ENCODE results near the gene TMEM108.

TMEM108 gene

DNA sequence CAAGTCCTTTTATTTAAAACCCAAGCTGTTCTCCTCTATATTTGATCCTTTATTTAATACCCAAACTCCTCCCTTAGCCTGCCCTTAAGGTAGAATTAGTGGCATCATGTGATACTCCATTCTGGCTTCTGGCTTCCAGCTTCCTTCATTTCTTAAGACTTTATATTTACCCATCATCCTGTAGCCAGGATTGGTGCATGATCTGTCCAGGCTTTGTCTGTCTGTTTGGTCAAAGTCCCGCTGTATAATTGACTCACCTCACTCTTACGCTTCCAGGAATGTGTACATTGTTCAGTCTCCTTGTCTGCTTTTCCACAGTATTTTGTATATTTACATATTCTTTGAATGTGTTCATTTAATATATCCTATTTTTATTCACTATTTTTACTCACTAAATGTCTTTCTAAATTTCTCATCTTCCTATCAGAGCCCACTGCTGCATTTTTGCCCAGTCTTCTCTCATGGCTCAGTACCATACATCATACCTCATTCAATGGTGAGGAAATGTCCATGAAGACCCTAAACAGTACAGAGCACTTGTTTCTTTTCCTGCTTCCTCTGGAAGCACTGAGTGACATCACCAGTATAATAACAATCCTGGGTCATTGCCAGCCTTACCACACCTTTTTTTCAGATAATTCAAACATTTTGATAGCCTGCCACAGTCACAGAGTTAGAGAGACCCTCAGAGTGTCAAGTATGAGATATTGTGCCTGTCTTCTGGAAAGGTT lies 31.5 kb downstream of the TMEM108 start:
- no peak overlapping the region for H3K4me3 Mint-ChIP-seq
- H3K9me3 Mint-ChIP-seq, result no peaks in the 10 kb centered on the region
- no peaks in the 10 kb centered on the region for H3K4me1 Mint-ChIP-seq
- DNase-seq, result no peak
- no peak overlapping the region for H3K27ac Mint-ChIP-seq
- no peak for ATAC-seq (replicated peaks)
- H3K36me3 Mint-ChIP-seq, result no peaks in the 10 kb centered on the region
- H3K27me3 Mint-ChIP-seq, result peaks cover 0 to 7% of the 10 kb centered on the region in 2 donors

DNA sequence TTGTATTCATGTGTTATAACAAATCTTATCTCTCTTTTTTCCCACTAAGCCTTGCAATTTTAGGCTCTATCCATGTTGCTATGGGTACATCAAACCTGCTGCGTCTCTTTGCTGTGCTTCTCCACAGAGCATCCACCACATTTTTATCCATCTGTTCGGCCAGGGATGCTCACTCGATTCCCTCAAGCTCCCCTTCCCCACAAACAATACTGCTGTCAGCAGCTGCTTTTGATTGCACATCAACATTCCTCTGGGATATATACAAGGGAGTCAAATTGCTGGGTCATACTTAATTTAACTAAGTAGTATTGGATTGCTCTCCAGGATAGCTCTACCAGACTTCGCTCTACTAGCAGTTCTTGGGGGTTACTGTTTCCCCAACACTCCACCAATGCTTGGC lies 36.8 kb downstream of the TMEM108 start:
- ATAC-seq (replicated peaks), result no peak
- H3K4me1 Mint-ChIP-seq, result no peaks in the 10 kb centered on the region
- H3K36me3 Mint-ChIP-seq, result no peaks in the 10 kb centered on the region

DNA sequence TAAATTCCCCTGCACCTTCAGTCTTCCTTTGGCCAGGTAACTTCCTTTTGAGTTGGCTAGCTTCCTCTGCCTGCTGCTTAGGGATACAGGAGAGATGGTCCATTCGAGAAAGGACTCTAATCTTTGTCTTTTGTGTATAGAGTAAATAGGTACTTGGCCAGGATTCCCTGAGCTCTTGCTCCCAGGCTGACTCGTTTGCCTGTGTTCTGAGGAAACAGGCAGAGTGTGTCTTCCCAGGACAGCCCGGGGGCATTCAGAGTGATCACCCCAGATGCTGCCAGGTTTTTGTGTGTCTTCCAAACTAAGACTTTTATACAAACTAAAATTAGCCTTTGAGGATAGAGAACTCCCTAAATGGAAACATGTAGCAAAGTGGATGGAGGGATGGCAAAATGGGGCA lies 39.5 kb downstream of the TMEM108 start:
- DNase-seq (no peak), ATAC-seq (replicated peaks) (no peak)
- Mint-ChIP-seq H3K27me3 (peaks cover 12 to 21% of the 10 kb centered on the region in 2 donors), H3K4me1 (no peaks in the 10 kb centered on the region), H3K4me3 (no peak overlapping the region), H3K9me3 (peaks cover 7 to 10% of the 10 kb centered on the region in 2 donors), H3K36me3 (no peaks in the 10 kb centered on the region), H3K27ac (no peak overlapping the region)

More for the DNA sequence above, 36.8 kb downstream of the TMEM108 start:
- no peaks in the 10 kb centered on the region for H3K9me3 Mint-ChIP-seq
- H3K27me3 Mint-ChIP-seq, result peaks cover 12 to 21% of the 10 kb centered on the region in 2 donors
- no peak overlapping the region for H3K4me3 Mint-ChIP-seq
- no peak for DNase-seq
- H3K27ac Mint-ChIP-seq, result no peak overlapping the region

DNA sequence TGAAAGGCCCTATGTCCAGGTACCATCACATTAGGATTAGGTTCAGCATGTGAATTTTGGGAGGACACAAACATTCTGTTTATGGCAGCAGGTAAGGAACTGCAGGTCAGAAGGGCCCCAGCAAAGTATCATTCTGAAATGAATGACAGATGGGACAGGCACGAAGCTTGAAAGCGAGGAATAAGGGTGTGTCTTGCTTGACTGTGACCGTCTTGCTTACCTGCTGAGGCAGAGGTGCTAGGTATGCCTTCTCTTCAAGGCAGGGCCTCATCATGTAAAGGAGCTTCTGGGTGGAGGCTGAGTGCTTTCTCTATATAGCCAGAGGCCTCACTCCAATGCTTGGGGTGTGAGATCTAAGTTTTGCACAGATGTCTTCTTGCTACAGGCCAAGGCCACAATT lies 41.4 kb downstream of the TMEM108 start:
- no peak overlapping the region for H3K27ac Mint-ChIP-seq
- DNase-seq (no peak), ATAC-seq (replicated peaks) (no peak)
- no peak overlapping the region for H3K4me3 Mint-ChIP-seq
- no peaks in the 10 kb centered on the region for H3K4me1 Mint-ChIP-seq
- H3K9me3 Mint-ChIP-seq, result peaks cover 7 to 12% of the 10 kb centered on the region in 2 donors
- no peaks in the 10 kb centered on the region for H3K36me3 Mint-ChIP-seq
- peaks cover 17 to 21% of the 10 kb centered on the region in 2 donors for H3K27me3 Mint-ChIP-seq

DNA sequence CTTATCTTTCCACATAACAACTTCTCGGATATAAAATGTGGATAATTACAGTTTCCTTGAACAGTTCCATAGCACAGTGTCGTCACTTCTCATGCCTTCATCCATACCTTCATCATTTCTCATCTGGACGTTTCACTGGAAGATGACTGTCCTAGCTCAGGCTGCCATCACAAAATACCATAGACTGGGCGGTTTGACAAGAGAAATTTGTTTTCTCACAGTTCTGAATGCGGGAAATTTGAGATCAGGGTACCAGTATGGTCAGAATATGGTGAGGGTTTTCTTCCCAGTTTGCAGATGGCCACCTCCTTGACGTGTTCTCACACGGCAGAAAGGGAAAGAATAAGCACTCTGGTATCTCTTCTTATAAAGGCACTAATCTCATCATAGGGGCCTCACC lies 42.8 kb downstream of the TMEM108 start:
- no peak for ATAC-seq (replicated peaks)
- H3K27me3 Mint-ChIP-seq, result peaks cover 9 to 15% of the 10 kb centered on the region in 2 donors
- no peak overlapping the region for H3K27ac Mint-ChIP-seq
- H3K9me3 Mint-ChIP-seq, result peaks cover 7 to 12% of the 10 kb centered on the region in 2 donors
- DNase-seq, result no peak
- no peaks in the 10 kb centered on the region for H3K36me3 Mint-ChIP-seq
- no peaks in the 10 kb centered on the region for H3K4me1 Mint-ChIP-seq
- H3K4me3 Mint-ChIP-seq, result no peak overlapping the region

DNA sequence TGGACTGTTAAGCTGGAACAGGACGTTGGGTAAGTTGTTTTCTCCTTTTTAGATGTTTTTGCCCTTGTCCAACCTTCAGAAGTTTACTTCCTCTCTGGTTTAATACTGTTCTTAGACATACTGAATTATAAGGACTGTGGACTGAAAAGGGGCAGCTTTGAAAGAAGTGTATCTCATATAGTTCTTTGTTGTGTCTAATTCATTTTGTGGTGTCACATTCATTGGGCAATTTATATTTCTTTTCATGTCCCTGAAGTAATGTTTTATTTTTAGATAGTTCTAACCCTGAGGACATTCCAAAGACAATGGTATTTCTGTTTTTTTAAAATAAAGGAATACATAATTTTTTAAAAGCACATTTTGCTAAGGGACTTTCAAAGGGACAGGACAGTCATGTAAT lies 45.2 kb downstream of the TMEM108 start:
- Mint-ChIP-seq H3K36me3 (no peaks in the 10 kb centered on the region), H3K27ac (no peak overlapping the region), H3K4me1 (no peaks in the 10 kb centered on the region), H3K9me3 (peaks cover 7 to 12% of the 10 kb centered on the region in 2 donors), H3K4me3 (no peak overlapping the region), H3K27me3 (peaks cover 0 to 5% of the 10 kb centered on the region in 2 donors)
- ATAC-seq (replicated peaks), result no peak
- no peak for DNase-seq

DNA sequence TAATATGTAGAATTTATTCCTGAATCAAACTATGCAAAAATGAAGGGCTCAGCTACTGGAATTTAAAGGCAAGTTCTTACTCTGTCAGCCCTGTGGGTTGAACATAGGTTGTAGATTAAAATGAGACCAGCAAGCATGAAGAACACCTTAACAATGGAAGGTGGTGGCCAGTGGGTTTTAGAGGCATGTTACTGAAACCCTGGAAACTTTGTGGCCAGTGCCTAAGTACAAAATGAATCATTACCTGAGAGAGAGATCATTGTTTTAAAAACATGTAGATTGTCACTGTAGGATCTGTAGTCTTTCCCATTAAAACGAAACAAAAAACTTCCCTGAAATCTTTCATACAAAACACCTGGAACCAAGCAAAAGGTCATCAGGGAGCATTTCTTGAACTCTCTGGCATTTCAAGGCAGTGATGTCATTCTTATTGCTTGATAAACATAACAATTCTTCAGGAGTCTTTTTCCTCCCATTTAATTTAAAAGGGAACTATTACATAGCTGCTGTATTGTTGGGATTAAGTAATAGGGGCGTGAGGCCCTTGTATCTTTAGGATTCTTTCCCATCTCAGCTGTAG lies 51.8 kb downstream of the TMEM108 start:
- ATAC-seq (replicated peaks) (no peak), DNase-seq (no peak)
- H3K9me3 Mint-ChIP-seq, result no peaks in the 10 kb centered on the region
- no peaks in the 10 kb centered on the region for H3K27me3 Mint-ChIP-seq
- no peak overlapping the region for H3K27ac Mint-ChIP-seq
- H3K36me3 Mint-ChIP-seq, result no peaks in the 10 kb centered on the region
- no peak overlapping the region for H3K4me3 Mint-ChIP-seq
- H3K4me1 Mint-ChIP-seq, result no peaks in the 10 kb centered on the region

DNA sequence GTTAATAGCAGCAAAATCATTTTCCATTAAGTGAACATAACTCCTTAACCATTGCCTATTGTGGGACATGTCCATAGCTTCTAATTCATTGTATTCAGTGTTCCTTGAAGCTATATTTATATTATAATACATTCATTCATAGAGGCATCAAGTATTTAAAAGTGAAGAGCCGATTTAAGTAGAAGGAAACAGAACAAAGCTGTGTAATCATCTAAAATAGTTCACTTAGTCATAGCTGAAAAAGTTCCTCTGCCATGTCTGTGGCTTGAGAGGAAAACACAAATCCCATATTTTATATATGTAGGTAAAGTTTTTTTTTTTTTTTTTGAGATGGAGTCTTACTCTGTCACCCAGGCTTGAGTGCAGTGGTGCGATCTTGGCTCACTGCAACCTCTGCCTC lies 54.5 kb downstream of the TMEM108 start:
- no peaks in the 10 kb centered on the region for H3K27me3 Mint-ChIP-seq
- no peak overlapping the region for H3K27ac Mint-ChIP-seq
- no peak overlapping the region for H3K4me3 Mint-ChIP-seq
- no peaks in the 10 kb centered on the region for H3K36me3 Mint-ChIP-seq
- ATAC-seq (replicated peaks) (no peak), DNase-seq (no peak)
- H3K4me1 Mint-ChIP-seq, result no peaks in the 10 kb centered on the region
- H3K9me3 Mint-ChIP-seq, result no peaks in the 10 kb centered on the region

DNA sequence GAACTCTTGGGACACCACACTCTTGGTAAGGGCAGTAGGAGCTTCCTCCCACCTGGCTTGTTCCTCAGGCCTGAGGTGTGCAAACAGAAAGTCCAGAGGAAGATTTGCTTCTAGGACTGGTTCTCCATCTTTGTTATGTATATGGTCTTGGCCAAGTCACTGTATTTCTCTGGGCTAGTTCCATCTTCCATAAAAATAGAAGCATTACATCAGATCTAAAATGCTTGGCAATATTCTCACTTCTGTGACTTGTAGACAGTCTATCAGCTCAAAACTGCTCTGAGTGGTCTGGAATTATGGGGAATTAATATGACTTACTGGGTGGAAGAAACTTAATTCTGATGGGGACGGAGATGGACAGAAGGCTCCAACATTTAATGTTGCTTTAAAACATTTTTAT lies 55.2 kb downstream of the TMEM108 start:
- ATAC-seq (replicated peaks), result no peak
- Mint-ChIP-seq H3K27me3 (no peaks in the 10 kb centered on the region), H3K36me3 (no peaks in the 10 kb centered on the region)

DNA sequence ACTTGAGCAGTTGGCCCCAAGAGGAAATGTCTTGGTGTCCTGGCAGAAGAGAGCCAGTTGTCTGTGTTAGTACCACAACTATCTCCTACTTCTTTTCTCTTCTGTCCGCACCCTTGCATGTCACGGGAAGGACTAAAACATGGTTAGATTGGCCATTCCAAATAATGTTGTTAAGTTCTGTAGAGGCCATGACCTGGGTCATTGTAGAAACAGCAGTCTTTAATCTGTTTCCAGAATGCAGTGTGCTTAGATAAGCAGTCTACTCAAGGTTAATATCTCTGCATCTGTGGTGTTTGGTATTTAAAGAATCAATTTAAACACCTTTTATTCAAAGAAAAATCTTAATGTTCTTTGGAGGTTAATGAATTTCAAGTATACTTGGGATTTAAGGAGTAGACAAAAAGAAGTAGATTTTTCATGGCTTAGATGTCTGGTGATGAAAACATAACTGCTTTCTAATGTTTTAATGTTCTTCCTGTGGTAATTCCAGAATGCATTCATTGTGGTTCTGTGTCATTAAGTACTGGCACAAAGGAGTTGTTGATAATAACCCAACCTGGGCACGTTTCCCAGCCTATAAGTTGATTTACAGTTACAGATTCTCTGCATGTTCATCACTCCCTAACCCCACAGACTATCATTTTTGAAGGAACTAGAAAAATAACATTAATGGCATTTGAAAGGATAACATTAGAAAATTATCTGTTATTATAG lies 58.9 kb downstream of the TMEM108 start:
- ATAC-seq (replicated peaks), result no peak
- Mint-ChIP-seq H3K4me1 (no peaks in the 10 kb centered on the region), H3K36me3 (no peaks in the 10 kb centered on the region)

More for the DNA sequence above, 55.2 kb downstream of the TMEM108 start:
- DNase-seq, result no peak
- Mint-ChIP-seq H3K9me3 (no peaks in the 10 kb centered on the region), H3K4me1 (no peaks in the 10 kb centered on the region), H3K27ac (no peak overlapping the region), H3K4me3 (no peak overlapping the region)

DNA sequence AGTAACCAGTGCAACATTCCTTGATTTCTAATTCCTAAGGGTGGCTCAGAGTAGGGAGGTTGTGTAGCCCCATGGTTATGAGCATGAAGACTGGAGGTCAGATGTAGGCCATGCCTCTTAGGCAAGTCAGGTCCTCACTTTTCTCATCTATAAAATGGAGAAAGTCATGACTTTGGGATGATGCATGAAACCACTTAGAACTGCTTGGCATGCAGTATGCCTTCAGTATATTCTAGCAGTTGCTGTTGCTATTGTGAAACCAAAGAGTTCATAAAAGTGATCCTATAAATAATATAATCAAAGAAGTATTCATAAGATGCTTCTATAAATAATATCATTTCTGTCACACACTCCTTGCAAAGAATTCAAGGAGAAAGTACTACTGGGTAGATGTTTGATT lies 65.5 kb downstream of the TMEM108 start:
- no peak for ATAC-seq (replicated peaks)
- no peak overlapping the region for H3K4me3 Mint-ChIP-seq
- peaks cover 0 to 6% of the 10 kb centered on the region in 2 donors for H3K27me3 Mint-ChIP-seq
- H3K4me1 Mint-ChIP-seq, result no peaks in the 10 kb centered on the region
- H3K9me3 Mint-ChIP-seq, result peaks cover 2 to 6% of the 10 kb centered on the region in 2 donors
- H3K27ac Mint-ChIP-seq, result no peak overlapping the region
- no peaks in the 10 kb centered on the region for H3K36me3 Mint-ChIP-seq
- DNase-seq, result no peak

More for the DNA sequence above, 58.9 kb downstream of the TMEM108 start:
- Mint-ChIP-seq H3K27me3 (peaks cover 0 to 6% of the 10 kb centered on the region in 2 donors), H3K9me3 (peaks cover 2 to 6% of the 10 kb centered on the region in 2 donors), H3K4me3 (no peak overlapping the region), H3K27ac (no peak overlapping the region)
- DNase-seq, result no peak

DNA sequence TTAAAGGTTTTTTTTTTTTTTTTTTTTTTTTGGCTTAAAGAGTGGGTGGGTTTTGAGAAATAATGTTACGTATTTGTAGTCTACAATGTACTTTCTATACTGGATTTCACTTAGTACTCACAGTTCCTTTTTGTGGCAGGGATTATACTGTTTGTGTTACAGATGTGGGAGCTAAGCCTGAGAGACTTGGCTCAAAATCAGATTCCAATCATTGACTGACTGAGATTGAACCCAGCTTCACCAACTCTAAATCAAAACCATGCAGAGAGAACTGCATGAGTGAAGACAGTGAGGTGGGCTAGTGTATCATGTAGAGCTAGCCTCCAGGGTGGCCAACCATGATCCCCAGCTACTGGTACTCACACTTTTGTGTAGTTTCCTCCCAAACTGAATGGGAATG lies 68.0 kb downstream of the TMEM108 start:
- no peak for ATAC-seq (replicated peaks)
- H3K4me1 Mint-ChIP-seq, result no peaks in the 10 kb centered on the region
- no peak overlapping the region for H3K4me3 Mint-ChIP-seq
- no peaks in the 10 kb centered on the region for H3K36me3 Mint-ChIP-seq
- no peaks in the 10 kb centered on the region for H3K9me3 Mint-ChIP-seq
- peaks cover 0 to 4% of the 10 kb centered on the region in 2 donors for H3K27me3 Mint-ChIP-seq
- no peak overlapping the region for H3K27ac Mint-ChIP-seq
- DNase-seq, result no peak

DNA sequence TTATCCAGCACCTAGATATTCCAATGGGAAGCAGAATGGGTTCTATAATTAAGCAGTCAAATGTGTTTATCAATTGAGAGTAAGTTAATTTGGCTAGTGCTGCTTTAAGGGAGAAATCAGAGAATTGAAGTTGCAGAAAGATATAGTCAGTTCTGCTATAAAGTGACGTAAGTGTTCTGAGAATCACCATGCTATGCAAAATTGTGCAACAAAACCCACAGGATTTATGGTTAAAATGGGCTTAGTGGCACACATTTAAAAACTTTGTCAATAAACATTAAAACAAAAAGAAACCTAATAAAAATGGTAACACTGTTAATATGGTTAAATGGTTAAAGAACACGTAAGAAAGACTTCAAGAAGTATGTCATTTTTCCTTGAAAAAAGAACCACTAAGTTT lies 74.5 kb downstream of the TMEM108 start:
- no peak overlapping the region for H3K4me3 Mint-ChIP-seq
- H3K27me3 Mint-ChIP-seq, result peaks cover 0 to 4% of the 10 kb centered on the region in 2 donors
- no peaks in the 10 kb centered on the region for H3K9me3 Mint-ChIP-seq
- no peak for DNase-seq
- peaks cover 0 to 3% of the 10 kb centered on the region in 2 donors for H3K4me1 Mint-ChIP-seq
- no peaks in the 10 kb centered on the region for H3K36me3 Mint-ChIP-seq
- H3K27ac Mint-ChIP-seq, result no peak overlapping the region
- ATAC-seq (replicated peaks), result no peak

DNA sequence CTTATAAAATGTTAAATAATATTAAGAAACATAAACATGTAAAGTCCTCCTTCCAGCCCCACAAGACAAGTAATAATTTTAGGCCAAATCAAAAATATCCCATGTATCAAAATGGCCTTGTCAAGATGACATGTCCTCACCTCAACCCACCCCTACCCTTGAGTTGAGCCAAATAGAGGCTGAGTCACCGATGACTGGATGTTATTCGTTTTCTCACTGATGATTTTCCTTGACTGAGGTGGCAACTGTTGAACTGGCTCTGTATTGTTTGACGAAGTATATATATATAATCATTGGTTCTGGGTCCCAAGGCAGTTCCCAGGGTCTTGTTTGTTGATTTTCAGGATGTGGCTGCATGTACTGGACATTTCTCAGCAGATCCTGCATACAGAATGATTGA lies 75.3 kb downstream of the TMEM108 start:
- Mint-ChIP-seq H3K9me3 (no peaks in the 10 kb centered on the region), H3K4me3 (no peak overlapping the region), H3K27me3 (peaks cover 0 to 4% of the 10 kb centered on the region in 2 donors), H3K4me1 (peaks cover 0 to 3% of the 10 kb centered on the region in 2 donors), H3K36me3 (no peaks in the 10 kb centered on the region), H3K27ac (no peak overlapping the region)
- ATAC-seq (replicated peaks) (no peak), DNase-seq (no peak)

Data from stimulated activated naive B cell treated with anti-CD40 and anti-IgM and Interleukin-4, amounts not matched to agents 10 μg/mL and 1 μg/mL and 100 μg/mL, for 72 hours (primary cell).